SJCRH30 (cell line): Measurements from ENCODE around the gene FAM120AOS. TPM values are rescaled to one million over a fixed set of nuclear protein-coding genes. Genes with fewer than 3 reads are reported as not detected.
"Not testable (repeated sequence)": the region's sequence is repeated elsewhere in the genome, so short reads cannot be mapped to it uniquely, and the experiment has no call there.

ENCODE experiments used
- DNase-seq, 2 experiments: peaks; one replicate each; pipeline ENCODE4 v3.0.0-alpha.2; 2015 to 2020
- H3K27ac ChIP-seq: fragments of 250-450 bp; sonication (Bioruptor Pico); 2 replicates; pipeline ENCODE4 v1.5.1; 2020; ENCODE audit warnings: mild to moderate bottlenecking, moderate library complexity
- H3K27me3 ChIP-seq: fragments of 250-450 bp; sonication (Bioruptor Pico); 2 replicates; pipeline ENCODE4 v1.5.1; 2020; ENCODE audit warnings: mild to moderate bottlenecking, moderate library complexity
- H3K36me3 ChIP-seq: fragments of 250-450 bp; sonication (Bioruptor Pico); 2 replicates; pipeline ENCODE4 v1.5.1; 2020; ENCODE audit warnings: mild to moderate bottlenecking, moderate library complexity
- H3K4me1 ChIP-seq: fragments of 250-450 bp; sonication (Bioruptor Pico); 2 replicates; pipeline ENCODE4 v1.5.1; 2020; ENCODE audit warnings: mild to moderate bottlenecking, moderate library complexity
- H3K4me3 ChIP-seq: fragments of 250-450 bp; sonication (Bioruptor Pico); 2 replicates; pipeline ENCODE4 v1.5.1; 2020; ENCODE audit warnings: mild to moderate bottlenecking, moderate library complexity
- H3K9me3 ChIP-seq: fragments of 250-450 bp; sonication (Bioruptor Pico); replicated peaks from 2 replicates; pipeline ENCODE4 v1.5.1; 2020; ENCODE audit warnings: mild to moderate bottlenecking, moderate library complexity
- total RNA-seq: library from RNA; depleted of rRNA; stranded (reverse); fragments of >200 nt; shearing (Covaris generic); gene quantifications from 2 replicates; pipeline ENCODE4 v1.2.3, GENCODE V29; 2014

Gene FAM120AOS
- total RNA-seq, 1 experiment from 2014 or later, result 41.7 TPM

GRCh38 chr9:93461414-93461743 lies 8.0 kb upstream of the FAM120AOS start:
- Histone ChIP-seq H3K36me3 (peaks cover 11% of the 10 kb centered on the region), H3K27me3 (no peaks in the 10 kb centered on the region), H3K9me3 (no peaks in the 10 kb centered on the region), H3K4me1 (peaks cover 8% of the 10 kb centered on the region; the same call in 1 of the 2 replicates), H3K27ac (no peak overlapping the region), H3K4me3 (no peak overlapping the region)
- no peak for DNase-seq

- H3K4me3 ChIP-seq, result no peak overlapping the region
- no peak for DNase-seq
- peaks cover 11% of the 10 kb centered on the region for H3K36me3 ChIP-seq
- H3K9me3 ChIP-seq, result no peaks in the 10 kb centered on the region
- no peaks in the 10 kb centered on the region for H3K27me3 ChIP-seq
- peaks cover 8% of the 10 kb centered on the region; the same call in 1 of the 2 replicates for H3K4me1 ChIP-seq
- no peak overlapping the region for H3K27ac ChIP-seq
Observed at GRCh38 chr9:93460689-93461413, 7.5 kb upstream of the FAM120AOS start.

- Histone ChIP-seq H3K27me3 (no peaks in the 10 kb centered on the region), H3K4me3 (no peak overlapping the region), H3K27ac (no peak overlapping the region), H3K4me1 (peaks cover 9% of the 10 kb centered on the region; the same call in 1 of the 2 replicates), H3K9me3 (no peaks in the 10 kb centered on the region), H3K36me3 (peaks cover 11% of the 10 kb centered on the region)
- DNase-seq, result peak; percentile 32 to 55
Observed at GRCh38 chr9:93459432-93459847, 6.1 kb upstream of the FAM120AOS start.

GRCh38 chr9:93458712-93459111 lies 5.3 kb upstream of the FAM120AOS start:
- Histone ChIP-seq H3K9me3 (no peaks in the 10 kb centered on the region), H3K27me3 (no peaks in the 10 kb centered on the region), H3K4me1 (peaks cover 10% of the 10 kb centered on the region; the same call in 1 of the 2 replicates), H3K36me3 (peaks cover 11% of the 10 kb centered on the region), H3K4me3 (no peak overlapping the region), H3K27ac (no peak overlapping the region)
- DNase-seq, result no peak

DNA sequence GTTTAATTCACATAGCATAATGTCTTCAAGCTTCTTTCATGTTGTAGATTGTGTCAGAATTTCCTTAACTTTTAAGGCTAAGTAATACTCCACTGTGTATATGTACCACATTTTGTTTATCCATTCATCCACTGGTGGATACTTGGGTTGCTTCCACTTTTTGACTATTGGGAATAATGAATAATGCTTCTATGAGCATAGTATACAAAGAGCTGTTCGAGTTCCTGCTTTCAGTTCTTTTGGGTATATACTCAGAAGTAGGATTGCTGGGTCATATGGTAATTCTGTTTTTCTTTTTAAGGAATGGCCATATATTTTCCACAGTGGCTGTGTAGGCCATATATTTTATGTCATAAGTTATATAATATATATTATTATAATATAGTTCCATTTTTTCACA lies 3.6 kb upstream of the FAM120AOS start:
- H3K9me3 ChIP-seq, result no peaks in the 10 kb centered on the region
- no peaks in the 10 kb centered on the region for H3K27me3 ChIP-seq
- no peak overlapping the region for H3K4me3 ChIP-seq
- no peak overlapping the region for H3K27ac ChIP-seq
- peaks cover 11% of the 10 kb centered on the region for H3K36me3 ChIP-seq
- peaks cover 10% of the 10 kb centered on the region; the same call in 1 of the 2 replicates for H3K4me1 ChIP-seq
- no peak for DNase-seq

DNA sequence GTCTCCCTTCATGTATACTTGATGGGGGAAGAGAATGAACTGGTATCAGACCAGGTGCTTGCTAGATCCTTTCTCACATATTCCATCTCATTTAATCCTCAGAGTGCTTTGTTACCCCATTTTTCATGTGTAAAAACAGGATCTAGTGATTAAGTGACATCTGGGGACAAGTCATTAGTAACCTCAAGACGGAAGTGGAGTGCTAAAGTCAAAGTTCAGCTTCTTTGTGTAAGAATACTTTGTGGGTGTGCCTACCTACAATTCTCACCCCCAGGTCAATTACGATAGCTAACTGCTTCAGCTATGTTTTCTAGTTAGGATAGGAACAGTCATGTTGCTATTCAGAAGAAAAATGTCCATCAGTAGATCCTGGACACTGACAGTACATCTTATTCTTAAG lies 3.1 kb upstream of the FAM120AOS start:
- Histone ChIP-seq H3K4me1 (peaks cover 10% of the 10 kb centered on the region; the same call in 1 of the 2 replicates), H3K36me3 (peaks cover 8% of the 10 kb centered on the region), H3K4me3 (no peak overlapping the region), H3K27ac (no peak overlapping the region), H3K9me3 (no peaks in the 10 kb centered on the region), H3K27me3 (no peaks in the 10 kb centered on the region)
- DNase-seq, result no peak

DNA sequence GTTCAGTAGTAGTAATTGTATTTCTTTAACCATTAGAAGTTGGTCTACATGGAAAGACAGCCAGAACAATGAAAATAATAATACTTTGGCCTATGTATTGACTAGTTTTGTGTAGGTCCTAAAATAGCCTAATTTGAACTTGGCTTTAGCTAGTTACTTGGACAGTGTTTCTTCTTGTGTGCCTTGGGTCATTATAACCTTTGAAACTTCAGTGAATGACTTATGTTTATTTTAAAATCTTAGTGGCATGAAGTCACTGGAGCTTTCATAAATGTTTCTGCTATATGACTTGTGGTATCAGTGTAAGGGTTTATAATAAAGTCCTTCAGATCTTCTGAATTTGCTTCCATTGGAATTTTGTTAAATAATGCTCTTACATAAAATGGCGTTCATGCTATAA lies 2.6 kb upstream of the FAM120AOS start:
- H3K4me1 ChIP-seq, result peaks cover 10% of the 10 kb centered on the region; the same call in 1 of the 2 replicates
- no peaks in the 10 kb centered on the region for H3K27me3 ChIP-seq
- H3K9me3 ChIP-seq, result no peaks in the 10 kb centered on the region
- no peak for DNase-seq
- H3K27ac ChIP-seq, result no peak overlapping the region
- H3K36me3 ChIP-seq, result peaks cover 8% of the 10 kb centered on the region
- H3K4me3 ChIP-seq, result no peak overlapping the region

- H3K4me1 ChIP-seq, result 0 out of 2 replicates have a peak, but pooled peaks cover 2% of the 10 kb centered on the region
- peak overlapping the region; percentile 92 for H3K4me3 ChIP-seq
- peaks cover 20% of the 10 kb centered on the region for H3K36me3 ChIP-seq
- H3K27ac ChIP-seq, result peak overlapping the region; percentile 72
- no peaks in the 10 kb centered on the region for H3K27me3 ChIP-seq
- DNase-seq, result no peak
- H3K9me3 ChIP-seq, result no peaks in the 10 kb centered on the region
Observed at GRCh38 chr9:93452710-93453046, 703 bp downstream of the FAM120AOS start.

GRCh38 chr9:93451849-93452709 lies 1.3 kb downstream of the FAM120AOS start:
- Histone ChIP-seq H3K4me1 (0 out of 2 replicates have a peak, but pooled peaks cover 2% of the 10 kb centered on the region), H3K9me3 (no peaks in the 10 kb centered on the region), H3K4me3 (peak overlapping the region; percentile 92), H3K36me3 (peaks cover 23% of the 10 kb centered on the region), H3K27ac (peak overlapping the region; percentile 72), H3K27me3 (no peaks in the 10 kb centered on the region)
- DNase-seq, result peak; percentile 45 to 52

DNA sequence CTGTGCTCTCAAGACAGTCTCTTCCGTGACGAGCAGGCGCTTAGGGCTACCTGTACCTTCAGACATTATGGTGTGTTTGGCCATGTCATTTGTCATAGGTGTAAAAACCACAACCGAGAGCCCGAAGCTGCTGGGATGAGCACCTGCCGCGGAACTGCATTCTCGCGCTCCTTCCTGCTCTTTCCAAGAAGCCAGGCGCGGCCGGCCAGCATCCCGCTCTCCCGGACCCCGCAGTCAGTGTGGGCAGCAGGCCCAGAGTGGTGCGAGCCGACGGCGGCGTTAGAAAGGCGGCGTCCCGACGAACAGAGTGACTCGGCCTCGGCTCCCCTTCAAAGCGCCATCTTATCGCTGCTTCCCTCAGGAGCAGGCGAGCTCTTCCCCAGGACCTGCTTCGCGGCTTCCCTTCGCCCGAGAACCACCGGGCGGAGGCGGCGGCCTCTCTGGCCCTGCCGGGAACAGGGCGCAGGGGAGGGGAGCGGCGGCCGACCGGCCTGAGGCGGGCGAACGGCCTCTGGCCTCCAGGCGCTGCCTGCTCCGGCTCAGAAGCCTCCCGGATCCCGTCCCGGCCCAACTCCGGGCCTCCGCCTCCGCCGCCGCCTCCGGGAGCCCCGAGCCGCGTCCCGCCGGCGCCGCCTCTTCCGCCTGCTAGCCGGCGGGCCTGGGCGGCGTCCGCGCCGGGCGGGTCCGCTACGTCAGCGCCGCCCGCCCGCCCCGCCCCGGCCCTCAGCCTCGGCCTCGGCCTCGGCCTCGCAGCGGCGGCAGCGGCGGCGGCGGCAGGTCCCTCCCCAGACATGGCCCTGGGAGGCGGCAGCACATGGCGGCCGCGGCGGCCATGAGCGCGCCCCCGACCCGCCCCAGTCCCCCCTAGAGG lies 2.2 kb downstream of the FAM120AOS start, which contains the start of gene FAM120A:
Gene FAM120A (plus strand): TSS at position 741 of the 871 bp plus-strand sequence. CDS start 231 bp downstream, outside the sequence.
- DNase-seq, result peak; percentile 75 to 81
- Histone ChIP-seq H3K27me3 (no peaks in the 10 kb centered on the region), H3K4me3 (peak within 1 kb of the TSS; percentile 92), H3K27ac (peak within 1 kb of the TSS; percentile 72), H3K9me3 (no peaks in the 10 kb centered on the region), H3K4me1 (0 out of 2 replicates have a peak, but pooled peaks cover 2% of the 10 kb centered on the region), H3K36me3 (peaks cover 28% of the 10 kb centered on the region)

GRCh38 chr9:93447655-93448054 lies 5.7 kb downstream of the FAM120AOS start:
- H3K27me3 ChIP-seq, result no peaks in the 10 kb centered on the region
- no peak for DNase-seq
- peaks cover 30% of the 10 kb centered on the region for H3K36me3 ChIP-seq
- no peaks in the 10 kb centered on the region for H3K9me3 ChIP-seq
- H3K4me1 ChIP-seq, result no peaks in the 10 kb centered on the region
- H3K4me3 ChIP-seq, result no peak overlapping the region
- no peak overlapping the region for H3K27ac ChIP-seq

DNA sequence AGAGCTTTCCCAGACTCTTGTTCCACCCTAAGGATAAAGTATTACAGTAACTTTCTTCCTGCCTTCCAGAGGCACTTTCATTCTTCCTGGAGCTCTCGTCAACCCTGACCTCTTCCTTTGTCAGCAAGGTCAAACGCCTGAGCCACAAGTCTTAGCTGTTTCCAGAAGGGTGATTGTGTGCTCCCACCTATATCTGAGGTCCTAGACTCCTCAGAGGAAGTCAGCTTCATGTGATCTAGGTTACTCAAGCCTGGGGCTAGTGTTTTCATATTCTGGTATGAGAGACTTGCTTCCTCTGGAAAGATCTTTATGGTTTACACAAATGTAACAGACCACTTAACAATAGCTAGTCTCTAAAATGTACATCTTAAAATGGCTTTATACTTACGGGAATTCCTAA lies 7.3 kb downstream of the FAM120AOS start:
- H3K36me3 ChIP-seq, result peaks cover 30% of the 10 kb centered on the region
- H3K9me3 ChIP-seq, result no peaks in the 10 kb centered on the region
- H3K27me3 ChIP-seq, result no peaks in the 10 kb centered on the region
- H3K27ac ChIP-seq, result no peak overlapping the region
- no peaks in the 10 kb centered on the region for H3K4me1 ChIP-seq
- no peak overlapping the region for H3K4me3 ChIP-seq
- no peak for DNase-seq

- Histone ChIP-seq H3K4me3 (no peak overlapping the region), H3K27ac (no peak overlapping the region), H3K4me1 (no peaks in the 10 kb centered on the region), H3K27me3 (no peaks in the 10 kb centered on the region), H3K9me3 (no peaks in the 10 kb centered on the region), H3K36me3 (peaks cover 3% of the 10 kb centered on the region; the same call in 1 of the 2 replicates)
- DNase-seq, result no peak
Observed at GRCh38 chr9:93440896-93441580, 12.3 kb downstream of the FAM120AOS start.

- H3K36me3 ChIP-seq, H3K27ac ChIP-seq, DNase-seq, H3K27me3 ChIP-seq, H3K9me3 ChIP-seq, H3K4me1 ChIP-seq, H3K4me3 ChIP-seq: not testable (repeated sequence)
Observed at GRCh38 chr9:93439301-93439700, 14.1 kb downstream of the FAM120AOS start.
